Mesendoderm (in vitro differentiated cells): Measurements from ENCODE around the gene FAM240A.

Source experiments
- DNase-seq: peaks from one replicate; pipeline ENCODE4 v3.0.0; 2013
- H2AK5ac ChIP-seq: 2 replicates; pipeline ENCODE4 v1.6.1; 2013; ENCODE audit warnings: low read length, inconsistent platforms
- H2BK120ac ChIP-seq: 2 replicates; pipeline ENCODE4 v1.6.1; 2013; ENCODE audit warnings: low read depth, mild to moderate bottlenecking, low read length, moderate library complexity, mixed read lengths
- H2BK15ac ChIP-seq: replicated peaks from 2 replicates; pipeline ENCODE4 v1.6.1; 2013; ENCODE audit warnings: low read depth, mild to moderate bottlenecking, moderate library complexity
- H2BK5ac ChIP-seq: 2 replicates; pipeline ENCODE4 v1.6.1; 2013; ENCODE audit warnings: low read length, inconsistent platforms
- H3K18ac ChIP-seq: 2 replicates; pipeline ENCODE4 v1.6.1; 2013; ENCODE audit warnings: mild to moderate bottlenecking, low read length, mixed read lengths
- H3K23ac ChIP-seq: one replicate; pipeline ENCODE4 v1.6.1; 2013; ENCODE audit warnings: low read length
- H3K27ac ChIP-seq: 2 replicates; pipeline ENCODE4 v1.5.1; 2013; ENCODE audit warnings: low read depth, mild to moderate bottlenecking, inconsistent platforms, low read length, moderate library complexity
- H3K27me3 ChIP-seq: 2 replicates; pipeline ENCODE4 v1.6.1; 2013; ENCODE audit warnings: low read length, control low read depth, mild to moderate bottlenecking, inconsistent platforms; ENCODE audit not compliant: insufficient read depth, poor library complexity
- H3K36me3 ChIP-seq: 2 replicates; pipeline ENCODE4 v1.6.1; 2013; ENCODE audit warnings: low read length, inconsistent platforms; ENCODE audit not compliant: control insufficient read depth, insufficient read depth
- H3K4ac ChIP-seq: one replicate; pipeline ENCODE4 v1.6.1; 2013; ENCODE audit warnings: low read depth, mild to moderate bottlenecking, low read length, moderate library complexity
- H3K4me1 ChIP-seq: 2 replicates; pipeline ENCODE4 v1.6.1; 2013; ENCODE audit warnings: low read depth, low read length, inconsistent platforms; ENCODE audit not compliant: control insufficient read depth
- H3K4me2 ChIP-seq: 2 replicates; pipeline ENCODE4 v1.6.1; 2013; ENCODE audit warnings: low read length
- H3K4me3 ChIP-seq: 2 replicates; pipeline ENCODE4 v1.5.1; 2013; ENCODE audit warnings: mild to moderate bottlenecking, low read length
- H3K56ac ChIP-seq: one replicate; pipeline ENCODE4 v1.6.1; 2013; ENCODE audit warnings: low read length
- H3K79me1 ChIP-seq: 2 replicates; pipeline ENCODE4 v1.6.1; 2013; ENCODE audit warnings: low read length, inconsistent platforms
- H3K79me2 ChIP-seq: 2 replicates; pipeline ENCODE4 v1.6.1; 2013; ENCODE audit warnings: mild to moderate bottlenecking, low read length; ENCODE audit not compliant: control insufficient read depth, insufficient read depth
- H3K9ac ChIP-seq: 2 replicates; pipeline ENCODE4 v1.6.1; 2013; ENCODE audit warnings: low read length, inconsistent platforms
- H4K5ac ChIP-seq: one replicate; pipeline ENCODE4 v1.6.1; 2013; ENCODE audit warnings: low read length
- H4K8ac ChIP-seq: one replicate; pipeline ENCODE4 v1.6.1; 2013; ENCODE audit warnings: low read depth, mild to moderate bottlenecking, control low read depth, low read length, moderate library complexity
- WGBS: extraction: QIAGEN DNeasy Blood & Tissue Kit; methylation state at CpG from one replicate; pipeline ENCODE4 v1.1.7; 2013; ENCODE audit warnings: low lambda C conversion rate, missing lambda C conversion rate; ENCODE audit not compliant: insufficient coverage; ENCODE audit errors: extremely low coverage; 5-methylcytosine and 5-hydroxymethylcytosine counted together

The FAM240A gene

DNA sequence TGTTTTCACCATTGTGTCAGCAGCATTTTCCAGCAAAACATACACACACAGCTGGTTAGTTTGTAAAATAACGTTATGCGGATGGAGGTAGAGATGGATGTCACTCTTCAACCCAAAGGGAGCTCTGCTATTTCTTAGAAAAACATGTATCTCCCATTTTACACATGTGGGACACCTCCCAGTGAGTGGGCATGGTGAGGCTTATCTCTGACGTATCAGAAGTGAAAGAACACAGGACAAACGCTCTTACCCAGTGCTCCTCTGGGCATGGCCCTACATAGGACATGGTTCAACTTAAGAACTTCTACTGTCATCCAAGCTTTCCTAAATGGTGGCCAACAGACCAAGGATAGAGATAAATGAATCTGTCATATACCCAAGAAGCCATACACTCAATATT is 2.1 kb downstream of the FAM240A start:
- no peak overlapping the region for H3K4me2 ChIP-seq
- no peak for DNase-seq
- H3K79me1 ChIP-seq, result no peaks in the 10 kb centered on the region
- no peaks in the 10 kb centered on the region for H3K27me3 ChIP-seq
- no peak overlapping the region for H4K5ac ChIP-seq
- no peak overlapping the region for H2BK5ac ChIP-seq
- no peak overlapping the region for H2AK5ac ChIP-seq
- no peaks in the 10 kb centered on the region for H3K79me2 ChIP-seq
- H3K18ac ChIP-seq, result no peak overlapping the region
- no peak overlapping the region for H3K27ac ChIP-seq
- no peak overlapping the region for H3K23ac ChIP-seq
- no peak overlapping the region for H3K4ac ChIP-seq
- H2BK120ac ChIP-seq, result no peak overlapping the region
- H3K56ac ChIP-seq, result no peak overlapping the region
- no peak overlapping the region for H3K4me3 ChIP-seq
- no peak overlapping the region for H3K9ac ChIP-seq
- no peaks in the 10 kb centered on the region for H3K4me1 ChIP-seq
- H3K36me3 ChIP-seq, result no peaks in the 10 kb centered on the region
- WGBS, result no CpG with 5 or more reads among the region's 4 CpGs
- no peak overlapping the region for H2BK15ac ChIP-seq
- H4K8ac ChIP-seq, result no peak overlapping the region

GRCh38 chr3:46615050-46615775 is 2.9 kb downstream of the FAM240A start:
- Histone ChIP-seq H3K4me3 (no peak overlapping the region), H3K4me2 (no peak overlapping the region), H3K79me2 (no peaks in the 10 kb centered on the region), H4K8ac (no peak overlapping the region), H3K56ac (no peak overlapping the region), H3K27me3 (no peaks in the 10 kb centered on the region), H3K27ac (no peak overlapping the region), H3K4me1 (peaks cover 3% of the 10 kb centered on the region), H2BK120ac (no peak overlapping the region), H2BK5ac (no peak overlapping the region), H2BK15ac (no peak overlapping the region), H3K23ac (no peak overlapping the region), H4K5ac (no peak overlapping the region), H3K4ac (no peak overlapping the region), H2AK5ac (no peak overlapping the region), H3K9ac (no peak overlapping the region), H3K79me1 (no peaks in the 10 kb centered on the region), H3K36me3 (no peaks in the 10 kb centered on the region), H3K18ac (no peak overlapping the region)
- WGBS, result no CpG with 5 or more reads among the region's 9 CpGs
- no peak for DNase-seq

DNA sequence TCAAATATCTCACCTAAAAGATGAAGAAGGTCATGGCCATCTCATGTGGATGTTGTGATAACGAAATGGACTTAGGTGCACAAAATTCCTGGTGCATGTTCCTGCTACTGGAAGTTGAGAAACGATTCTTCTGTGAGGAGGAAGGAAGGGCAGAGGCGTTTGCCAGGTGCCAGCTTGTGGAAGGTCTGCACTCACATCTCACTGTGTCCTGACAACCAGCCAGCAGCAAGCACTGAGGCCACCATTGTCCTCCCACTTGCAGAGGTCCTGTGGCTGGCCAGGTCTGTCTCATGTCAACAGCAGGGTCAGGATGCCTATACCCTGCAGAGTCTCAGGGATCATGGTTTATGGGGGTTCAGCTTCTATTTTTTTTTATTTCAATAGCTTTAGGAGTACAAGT is 3.7 kb downstream of the FAM240A start:
- no peak overlapping the region for H2BK5ac ChIP-seq
- peaks cover 5% of the 10 kb centered on the region for H3K4me1 ChIP-seq
- H3K56ac ChIP-seq, result no peak overlapping the region
- H4K8ac ChIP-seq, result no peak overlapping the region
- H3K79me1 ChIP-seq, result no peaks in the 10 kb centered on the region
- no peak overlapping the region for H3K23ac ChIP-seq
- H3K9ac ChIP-seq, result no peak overlapping the region
- no peak overlapping the region for H3K18ac ChIP-seq
- no peak overlapping the region for H3K4me2 ChIP-seq
- H3K4me3 ChIP-seq, result no peak overlapping the region
- no peak overlapping the region for H2AK5ac ChIP-seq
- no peak for DNase-seq
- H4K5ac ChIP-seq, result no peak overlapping the region
- no peaks in the 10 kb centered on the region for H3K27me3 ChIP-seq
- no peaks in the 10 kb centered on the region for H3K79me2 ChIP-seq
- no peak overlapping the region for H3K27ac ChIP-seq
- no peak overlapping the region for H2BK15ac ChIP-seq
- H3K4ac ChIP-seq, result no peak overlapping the region
- no peak overlapping the region for H2BK120ac ChIP-seq
- H3K36me3 ChIP-seq, result no peaks in the 10 kb centered on the region
- no CpG with 5 or more reads among the region's 3 CpGs for WGBS

DNA sequence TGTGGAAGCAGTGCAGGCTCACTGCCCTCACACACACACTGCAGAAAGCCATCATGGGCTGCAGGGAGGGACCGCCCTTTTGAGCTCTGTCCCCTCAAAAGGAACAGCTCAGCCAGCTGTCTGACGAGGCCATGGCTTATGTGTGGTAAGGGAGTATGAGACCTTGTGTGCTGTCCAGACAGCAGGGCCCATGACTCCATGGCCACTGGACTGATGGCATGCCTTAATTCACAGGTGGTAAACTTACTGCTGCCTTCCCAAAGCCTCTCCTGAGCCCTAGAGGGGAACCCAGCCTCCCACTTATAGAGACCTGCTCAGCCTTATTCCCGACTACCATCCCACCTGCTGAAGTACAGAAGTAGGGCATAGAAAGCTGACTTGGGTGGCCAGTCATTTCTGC is 5.6 kb downstream of the FAM240A start:
- peaks cover 5% of the 10 kb centered on the region for H3K4me1 ChIP-seq
- no peak overlapping the region for H2BK5ac ChIP-seq
- no peak overlapping the region for H2BK120ac ChIP-seq
- H2AK5ac ChIP-seq, result no peak overlapping the region
- H3K23ac ChIP-seq, result no peak overlapping the region
- H3K79me2 ChIP-seq, result no peaks in the 10 kb centered on the region
- no peak overlapping the region for H3K56ac ChIP-seq
- no peak for DNase-seq
- H3K79me1 ChIP-seq, result no peaks in the 10 kb centered on the region
- H4K8ac ChIP-seq, result no peak overlapping the region
- no peak overlapping the region for H3K4me3 ChIP-seq
- WGBS, result no CpG with 5 or more reads among the region's 3 CpGs
- H2BK15ac ChIP-seq, result no peak overlapping the region
- no peaks in the 10 kb centered on the region for H3K27me3 ChIP-seq
- no peak overlapping the region for H3K4ac ChIP-seq
- H3K18ac ChIP-seq, result no peak overlapping the region
- H3K4me2 ChIP-seq, result no peak overlapping the region
- no peak overlapping the region for H3K9ac ChIP-seq
- H3K27ac ChIP-seq, result no peak overlapping the region
- H3K36me3 ChIP-seq, result no peaks in the 10 kb centered on the region
- H4K5ac ChIP-seq, result no peak overlapping the region

GRCh38 chr3:46619845-46620778 is 7.8 kb downstream of the FAM240A start:
- Histone ChIP-seq H3K56ac (peak overlapping the region; percentile 62), H2BK5ac (no peak overlapping the region), H3K36me3 (no peaks in the 10 kb centered on the region), H4K5ac (no peak overlapping the region), H2BK120ac (no peak overlapping the region), H3K9ac (no peak overlapping the region), H2AK5ac (peak overlapping the region; percentile 92), H4K8ac (no peak overlapping the region), H2BK15ac (no peak overlapping the region), H3K4me3 (no peak overlapping the region), H3K79me1 (no peaks in the 10 kb centered on the region), H3K4me2 (no peak overlapping the region), H3K23ac (no peak overlapping the region), H3K4me1 (peaks cover 5% of the 10 kb centered on the region), H3K4ac (no peak overlapping the region), H3K18ac (no peak overlapping the region), H3K79me2 (no peaks in the 10 kb centered on the region), H3K27me3 (no peaks in the 10 kb centered on the region), H3K27ac (no peak overlapping the region)
- DNase-seq, result peak; percentile 79
- no CpG with 5 or more reads among the region's 8 CpGs for WGBS
